Stimulated activated CD8-positive, alpha-beta memory T cell treated with anti-CD3 and anti-CD28 coated beads, Interleukin-15, amount 100 ng/mL, for 24 hours (primary cell): ENCODE measurements around the gene C16orf96.

Source experiments
- DNase-seq: peaks from one replicate; pipeline ENCODE4 v3.0.0-alpha.2; 2020; ENCODE audit warnings: low read depth

Gene C16orf96

DNA sequence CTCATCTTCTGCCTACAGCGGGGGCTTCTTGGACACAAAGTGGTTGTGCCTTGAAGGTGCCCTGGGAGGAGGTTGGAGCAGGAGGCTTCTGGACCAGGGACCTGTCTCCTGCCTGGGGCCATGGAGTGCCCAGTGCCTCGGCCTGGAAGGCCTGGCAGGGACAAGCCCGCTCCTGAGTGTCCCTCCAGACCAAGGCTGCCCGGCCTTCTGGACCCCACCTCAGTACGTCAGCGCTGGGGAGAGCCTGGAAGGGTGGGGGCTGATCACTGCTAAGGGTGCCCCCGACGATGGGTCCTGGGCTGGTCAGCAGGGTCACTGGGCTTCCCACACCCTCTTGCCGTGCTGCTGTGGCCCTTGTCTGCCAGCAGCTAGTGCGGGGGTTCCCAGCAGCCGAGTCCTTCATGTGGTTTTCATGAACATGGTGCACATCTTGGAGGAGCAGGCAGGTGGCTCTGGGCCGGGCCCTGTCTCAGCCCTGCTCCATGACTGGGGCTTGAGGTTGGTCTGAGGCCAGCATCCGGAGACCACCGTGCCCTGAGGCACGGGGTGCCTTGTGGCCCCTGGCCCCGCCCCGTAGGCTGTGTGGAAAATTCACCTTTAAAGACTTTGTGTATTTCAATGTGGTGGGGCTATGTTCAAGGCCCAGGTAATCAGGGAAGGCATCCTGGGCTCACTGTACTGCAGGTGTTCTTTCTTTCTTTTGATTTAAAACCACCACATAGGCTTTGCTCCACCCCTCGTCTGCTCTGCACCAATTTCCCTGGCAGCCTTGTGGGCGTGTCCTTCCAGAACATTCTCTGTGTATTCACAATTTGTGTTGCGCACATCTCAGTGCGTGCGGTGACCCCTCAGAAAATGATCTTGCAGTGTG, 90.9 kb downstream of the C16orf96 start:
- DNase-seq, result no peak

DNA sequence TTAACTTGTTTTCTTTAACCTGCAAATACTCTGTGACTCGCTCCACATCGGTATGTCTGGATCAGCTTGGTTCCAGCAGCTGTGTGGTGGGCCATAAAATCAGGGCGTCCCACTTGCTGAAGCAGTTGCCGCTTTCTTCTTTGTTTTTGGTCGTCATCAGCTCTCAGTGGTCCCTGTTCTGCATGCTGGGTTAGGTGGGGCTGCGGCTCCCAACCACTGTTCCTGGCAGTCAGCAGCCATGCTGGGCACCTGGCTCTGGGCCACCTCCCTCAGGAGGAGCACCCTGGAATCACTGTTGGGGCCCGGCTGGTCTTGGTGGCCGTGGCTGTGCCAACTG, 91.5 kb downstream of the C16orf96 start:
- DNase-seq, result no peak

DNA sequence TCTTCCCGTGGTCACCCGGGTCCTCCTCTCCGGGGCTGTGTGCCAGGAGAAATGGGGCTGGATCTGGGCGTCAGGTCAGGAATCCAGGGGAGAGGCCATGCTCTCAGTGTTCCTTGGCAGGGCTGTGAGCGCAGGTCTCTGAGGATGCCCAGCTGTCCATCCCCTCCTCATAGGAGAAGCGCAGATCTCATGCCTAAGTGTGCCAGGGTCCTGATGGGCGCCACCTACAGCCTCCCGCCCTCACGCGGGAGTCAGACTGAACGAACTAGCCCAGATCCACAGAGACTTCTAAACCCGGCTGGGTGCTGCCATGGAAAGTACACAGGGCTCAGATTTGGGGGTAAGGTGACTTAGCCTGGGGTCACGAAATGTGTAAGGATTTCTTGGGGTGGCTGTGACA, 92.8 kb downstream of the C16orf96 start:
- DNase-seq, result no peak

DNA sequence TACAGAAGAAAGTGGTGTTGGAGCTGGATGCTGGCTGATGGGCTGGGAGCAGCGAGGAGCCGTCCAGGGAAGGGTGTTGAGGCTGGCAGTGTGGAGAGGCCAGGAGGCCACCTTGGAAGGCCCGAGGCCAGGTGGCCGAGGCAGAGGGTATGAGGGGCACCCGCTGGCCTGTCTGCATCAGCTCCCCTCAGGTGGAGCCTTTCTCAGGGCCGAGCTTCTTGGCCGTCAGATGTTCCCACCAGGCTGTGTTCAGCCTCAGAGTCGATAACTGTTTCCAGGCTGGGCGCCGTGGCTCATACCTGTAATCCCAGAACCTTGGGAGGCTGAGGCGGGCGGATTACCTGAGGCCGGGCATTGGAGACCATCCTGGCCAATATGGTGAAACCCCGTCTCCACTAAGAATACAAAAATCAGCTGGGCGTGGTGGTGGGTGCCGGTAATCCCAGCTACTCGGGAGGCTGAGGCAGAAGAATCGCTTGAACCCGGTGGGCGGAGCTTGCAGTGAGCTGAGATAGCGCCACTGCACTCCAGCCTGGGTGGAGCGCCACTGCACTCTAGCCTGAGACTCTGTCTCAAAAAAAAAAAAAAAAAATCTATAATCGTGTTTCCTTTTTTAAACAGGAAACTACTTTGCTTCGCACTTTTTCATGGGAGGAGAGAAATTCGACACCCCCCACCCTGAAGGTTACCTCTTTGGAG, 93.8 kb downstream of the C16orf96 start:
- DNase-seq, result no peak
